Spleen (tissue), 7 donors: ENCODE measurements around the gene ZNF584.

Source experiments
- CTCF ChIP-seq, 11 experiments: fragments of 200-600 bp in 7 of 11; fragments of 450-650 bp in 4 of 11; sonication (generic) in 4 of 11; IDR thresholded peaks in 8 of 11; conservative IDR thresholded peaks in 3 of 11; 1 replicate in 7 of 11; 2 replicates in 4 of 11; pipeline versions ENCODE4 v1.4.0 to v1.8.0; 2016 to 2021; ENCODE audit warnings: antibody characterized with exemption in 11 of 11, inconsistent platforms in 4 of 11, mild to moderate bottlenecking in 1 of 11
- POLR2AphosphoS5 ChIP-seq, 3 donors: sonication (generic); formaldehyde crosslinking; IDR thresholded peaks; one replicate each; pipeline ENCODE4 v1.5.1; 2017; ENCODE audit warnings: antibody characterized with exemption in 3 of 3
- donor health status: DM: no; HTN: no; CAD: no; lungs with moderate emphysema.
- donor health status: DM: no; HTN: no; CAD: no.
- donor health status: DM: no; HTN: no; CAD: no.

GRCh38 chr19:58400916-58401839 is 7.3 kb upstream of the ZNF584 start:
- TF ChIP-seq CTCF (IDR thresholded peaks at IDR 0.05 in 8 of 11, conservative IDR thresholded peaks at IDR 0.05 in 3 of 11) (peak in 1 of 11 experiments; percentile 10), POLR2AphosphoS5 (IDR thresholded peaks at IDR 0.05) (peak; percentile 82 to 94 (median 90))
